Natural killer cell treated with Interleukin-12 subunit alpha and Interleukin-12 subunit beta and Interleukin-15 and Interleukin-18, amount 100 ng/mL, for 72 hours (primary cell): ENCODE data around the gene C14orf180. TPM values are rescaled to one million over a fixed set of nuclear protein-coding genes. Genes with fewer than 3 reads are reported as not detected.

ENCODE experiments used
- ATAC-seq, 2 donors: fragments of 150-1000 bp; cut with Tn5 transposase in 1 of 2; sonication (Bioruptor Pico), chemical (Tn5 transposase) in 1 of 2; 2 replicates each; pipeline ENCODE4 v1.10.0; 2021
- DNase-seq: peaks from one replicate; pipeline ENCODE4 v3.0.0; 2022; ENCODE audit warnings: low spot score
- H3K27ac Mint-ChIP-seq, 2 donors: 1 replicate in 1 of 2; 2 replicates in 1 of 2; pipeline ENCODE4 v1.8.0; 2022; ENCODE audit warnings: mixed read lengths in 2 of 2, mild to moderate bottlenecking in 1 of 2, moderate library complexity in 1 of 2
- H3K27me3 Mint-ChIP-seq, 2 donors: 1 replicate in 1 of 2; 2 replicates in 1 of 2; pipeline ENCODE4 v1.8.0; 2022; ENCODE audit warnings: mixed read lengths in 2 of 2
- H3K36me3 Mint-ChIP-seq: one replicate; pipeline ENCODE4 v1.8.0; 2022; ENCODE audit warnings: mixed read lengths
- H3K4me1 Mint-ChIP-seq, 2 donors: 1 replicate in 1 of 2; 2 replicates in 1 of 2; pipeline ENCODE4 v1.8.0; 2022; ENCODE audit warnings: low read depth in 2 of 2, mixed read lengths in 2 of 2, mild to moderate bottlenecking in 1 of 2
- H3K4me3 Mint-ChIP-seq: one replicate; pipeline ENCODE4 v1.8.0; 2022; ENCODE audit warnings: mixed read lengths
- H3K9me3 Mint-ChIP-seq: 2 replicates; pipeline ENCODE4 v1.8.0; 2022; ENCODE audit warnings: mixed read lengths
- total RNA-seq, 2 donors: library from RNA; stranded (reverse); gene quantifications; one replicate each; pipeline ENCODE4 v1.2.3, GENCODE V29; 2022

The C14orf180 gene
- total RNA-seq, 2 donors from 2014 or later: not detected

DNA sequence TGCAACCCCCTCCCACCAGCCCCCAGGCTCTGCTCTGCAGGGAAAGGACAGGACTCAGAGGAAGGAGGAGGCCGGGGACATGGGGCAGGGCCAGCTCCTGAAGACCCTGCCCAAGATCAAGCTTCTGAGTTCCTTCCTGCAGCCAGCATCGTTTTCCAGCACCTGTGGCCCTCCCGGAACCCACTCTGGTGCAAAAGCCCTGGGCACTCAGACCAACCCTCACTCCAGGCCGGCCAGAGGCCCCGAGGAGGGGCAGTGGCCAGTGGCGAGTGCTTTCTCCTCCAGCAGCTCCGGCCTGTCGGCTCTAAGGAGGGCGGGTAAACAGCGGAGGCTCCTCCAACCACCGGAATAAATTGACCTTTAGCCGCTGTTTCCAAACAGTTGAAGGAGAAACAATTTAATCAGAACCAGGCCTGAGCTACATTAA lies 14.2 kb downstream of the C14orf180 start:
- no peaks in the 10 kb centered on the region for H3K9me3 Mint-ChIP-seq
- H3K27ac Mint-ChIP-seq: no peak overlapping the region
- no peak for DNase-seq
- H3K36me3 Mint-ChIP-seq: no peaks in the 10 kb centered on the region
- H3K4me1 Mint-ChIP-seq: peaks cover 5 to 6% of the 10 kb centered on the region in 2 donors
- H3K4me3 Mint-ChIP-seq: no peak overlapping the region
- peaks cover 4 to 7% of the 10 kb centered on the region in 2 donors for H3K27me3 Mint-ChIP-seq
- no peak for ATAC-seq

DNA sequence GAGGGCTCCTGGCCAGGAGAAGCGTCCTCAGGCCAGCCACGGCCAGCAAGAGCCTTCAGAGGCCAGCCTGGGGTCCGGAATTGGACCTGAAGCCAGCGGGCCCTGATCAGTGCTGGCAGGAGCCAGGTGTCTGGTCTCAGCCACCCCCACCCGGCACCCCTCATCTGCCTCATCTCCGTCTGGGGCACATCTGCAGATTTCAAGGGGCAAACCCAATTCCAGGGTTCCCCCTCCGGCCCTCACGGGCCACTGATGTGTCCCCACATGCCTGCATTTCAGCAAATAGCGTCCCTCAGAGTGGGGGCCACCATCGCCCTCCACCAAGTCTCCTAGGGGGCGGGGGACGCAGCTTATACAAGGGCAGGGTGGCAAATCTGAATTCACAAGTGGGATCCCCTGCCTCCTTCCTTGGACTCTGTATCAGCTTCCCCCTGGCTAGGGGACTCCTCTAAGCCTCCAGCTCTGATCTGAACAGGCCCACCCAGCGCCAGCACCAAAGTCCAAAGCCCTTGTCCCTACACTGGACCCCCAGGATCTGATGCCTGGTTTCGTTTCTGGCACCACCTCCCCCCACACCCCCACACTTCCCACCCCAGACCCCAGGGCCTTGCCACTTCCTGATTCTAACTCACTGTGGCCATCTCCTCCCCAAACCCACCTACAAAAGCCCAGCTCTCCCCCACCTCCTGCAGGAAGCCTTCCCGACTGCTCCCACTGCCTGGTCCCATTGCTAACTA lies 14.9 kb downstream of the C14orf180 start:
- no peak overlapping the region for H3K27ac Mint-ChIP-seq
- H3K4me1 Mint-ChIP-seq: peaks cover 5 to 6% of the 10 kb centered on the region in 2 donors
- no peak overlapping the region for H3K4me3 Mint-ChIP-seq
- H3K9me3 Mint-ChIP-seq: no peaks in the 10 kb centered on the region
- DNase-seq (no peak), ATAC-seq (no peak)
- H3K36me3 Mint-ChIP-seq: no peaks in the 10 kb centered on the region
- peaks cover 6 to 7% of the 10 kb centered on the region in 2 donors for H3K27me3 Mint-ChIP-seq

DNA sequence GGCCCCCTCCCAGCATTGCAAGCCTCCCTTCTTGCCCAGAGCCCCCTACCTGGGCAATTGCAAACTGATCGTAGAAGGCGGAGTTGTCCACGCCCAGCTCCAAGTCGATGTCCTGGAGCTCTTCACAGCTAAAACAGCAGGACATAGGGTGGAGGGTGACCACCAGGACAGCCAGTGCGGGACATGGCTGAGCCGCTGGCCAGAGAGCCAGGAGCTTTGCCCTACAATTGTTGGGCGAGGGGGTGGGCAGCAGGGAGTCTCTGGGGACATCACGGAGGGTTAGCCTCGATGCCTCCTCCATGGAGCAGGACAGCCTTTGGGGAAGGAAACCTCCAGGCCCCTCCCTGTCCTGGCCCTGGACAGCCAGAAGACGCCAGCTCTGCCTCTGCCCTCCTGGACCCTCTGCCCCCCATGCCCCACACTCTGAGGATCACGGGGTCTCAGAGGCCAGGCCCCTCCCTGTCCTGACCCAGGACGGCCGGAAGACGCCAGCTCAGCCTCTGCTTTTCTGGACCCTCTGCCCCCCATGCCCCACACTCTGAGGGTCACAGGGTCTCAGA lies 15.6 kb downstream of the C14orf180 start:
- Mint-ChIP-seq H3K4me3 (no peak overlapping the region), H3K9me3 (no peaks in the 10 kb centered on the region), H3K27ac (no peak overlapping the region), H3K27me3 (peaks cover 6 to 8% of the 10 kb centered on the region in 2 donors), H3K4me1 (peaks cover 5 to 6% of the 10 kb centered on the region in 2 donors), H3K36me3 (no peaks in the 10 kb centered on the region)
- DNase-seq: no peak
- no peak for ATAC-seq

DNA sequence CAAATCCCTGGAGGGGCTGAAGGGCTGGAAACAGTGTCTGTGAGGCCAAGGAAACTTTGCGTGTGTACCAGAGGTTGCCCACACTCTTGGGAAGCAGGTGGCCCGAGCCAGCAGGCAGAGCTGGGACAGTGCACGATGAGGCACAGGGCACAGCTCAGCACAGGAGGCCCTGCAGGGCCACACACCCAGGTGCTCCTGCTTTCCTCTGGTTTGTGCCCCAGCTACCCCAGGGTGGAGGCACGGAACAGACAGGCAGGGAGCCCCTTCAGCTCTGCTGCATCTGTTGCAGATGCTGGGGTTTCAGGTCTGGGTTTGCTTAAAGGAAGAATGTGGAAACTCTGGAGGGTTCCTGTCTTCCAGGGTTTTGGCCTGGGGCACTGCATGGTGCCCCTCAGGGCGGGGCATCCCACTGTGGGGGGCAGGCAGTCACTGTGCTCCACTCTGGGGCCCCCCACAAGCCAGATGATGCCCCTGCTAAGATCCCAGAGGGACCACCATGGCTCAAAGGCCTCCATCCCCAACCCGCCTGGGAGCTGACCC lies 16.4 kb downstream of the C14orf180 start:
- H3K4me1 Mint-ChIP-seq: peaks cover 5 to 6% of the 10 kb centered on the region in 2 donors
- H3K27ac Mint-ChIP-seq: no peak overlapping the region
- H3K4me3 Mint-ChIP-seq: no peak overlapping the region
- DNase-seq: no peak
- peaks cover 8 to 14% of the 10 kb centered on the region in 2 donors for H3K27me3 Mint-ChIP-seq
- no peak for ATAC-seq
- no peaks in the 10 kb centered on the region for H3K9me3 Mint-ChIP-seq
- H3K36me3 Mint-ChIP-seq: no peaks in the 10 kb centered on the region

DNA sequence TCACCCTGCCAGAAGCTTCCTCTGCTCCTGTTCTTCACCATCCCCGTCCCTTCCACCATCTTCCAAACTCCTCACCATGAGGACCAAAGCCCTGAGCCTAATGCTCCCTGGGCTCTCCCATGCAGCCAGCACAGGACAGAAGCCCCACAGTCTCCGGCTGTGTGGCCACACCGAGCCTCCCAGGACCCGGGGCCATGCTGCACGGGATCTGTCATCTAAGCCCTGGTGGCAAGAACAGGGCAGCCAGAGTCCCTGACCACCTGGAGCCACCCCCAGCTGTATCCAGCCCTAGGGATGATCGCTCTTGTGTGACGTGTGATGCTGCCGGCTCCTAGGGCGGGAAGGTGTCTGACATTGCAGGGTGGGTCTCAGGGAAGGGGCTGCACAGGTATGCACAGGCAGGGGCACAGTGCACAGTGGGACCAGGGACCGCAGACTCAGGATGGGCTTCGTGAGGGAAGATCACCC lies 16.9 kb downstream of the C14orf180 start:
- no peak overlapping the region for H3K4me3 Mint-ChIP-seq
- ATAC-seq (no peak), DNase-seq (no peak)
- peaks cover 8 to 14% of the 10 kb centered on the region in 2 donors for H3K27me3 Mint-ChIP-seq
- H3K9me3 Mint-ChIP-seq: no peaks in the 10 kb centered on the region
- H3K4me1 Mint-ChIP-seq: peaks cover 5 to 6% of the 10 kb centered on the region in 2 donors
- H3K27ac Mint-ChIP-seq: no peak overlapping the region
- H3K36me3 Mint-ChIP-seq: no peaks in the 10 kb centered on the region

DNA sequence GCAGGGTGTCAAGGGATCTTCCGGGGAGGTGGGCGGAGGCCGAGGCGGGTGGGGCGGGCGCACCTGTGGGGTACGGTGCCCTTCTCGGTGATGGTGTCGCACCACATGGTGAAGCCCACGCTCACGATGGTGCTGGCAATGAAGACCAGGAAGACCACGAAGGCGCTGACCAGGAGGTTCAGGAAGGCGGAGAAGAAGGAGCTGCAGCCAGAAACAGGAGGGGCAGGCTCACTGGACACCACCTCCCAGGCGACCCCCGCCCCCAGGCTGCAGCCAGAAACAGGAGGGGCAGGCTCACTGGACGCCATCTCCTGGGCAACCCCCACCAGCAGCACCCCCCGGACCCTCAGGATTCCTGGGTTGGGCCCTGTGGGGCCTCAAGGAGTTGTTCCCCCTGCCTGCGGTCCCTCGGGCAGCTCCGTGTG lies 17.4 kb downstream of the C14orf180 start:
- peaks cover 8 to 14% of the 10 kb centered on the region in 2 donors for H3K27me3 Mint-ChIP-seq
- no peaks in the 10 kb centered on the region for H3K9me3 Mint-ChIP-seq
- no peak overlapping the region for H3K4me3 Mint-ChIP-seq
- H3K27ac Mint-ChIP-seq: no peak overlapping the region
- ATAC-seq (no peak), DNase-seq (no peak)
- no peaks in the 10 kb centered on the region for H3K36me3 Mint-ChIP-seq
- H3K4me1 Mint-ChIP-seq: peaks cover 5% of the 10 kb centered on the region in 2 donors

DNA sequence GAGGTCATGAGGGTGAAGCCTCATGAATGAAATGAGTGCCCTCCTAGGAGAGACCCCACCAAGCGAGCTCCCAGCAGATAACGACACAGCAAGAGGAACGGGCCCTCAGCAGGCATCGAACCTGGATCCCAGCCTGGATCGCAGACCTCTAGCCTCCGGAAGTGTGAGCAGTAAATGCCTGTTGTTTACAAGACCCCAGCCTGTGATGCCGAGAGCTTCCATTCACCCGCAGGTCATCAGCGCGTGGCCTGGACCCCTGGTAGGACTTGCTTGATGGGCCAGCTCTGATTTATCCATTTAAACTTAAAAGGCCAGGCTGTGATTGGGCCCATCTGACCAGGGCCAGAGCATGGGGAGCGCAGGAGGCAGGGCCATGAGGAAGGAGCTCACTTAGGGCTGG lies 18.0 kb downstream of the C14orf180 start:
- DNase-seq (no peak), ATAC-seq (no peak)
- Mint-ChIP-seq H3K27me3 (peaks cover 7% of the 10 kb centered on the region in 2 donors), H3K9me3 (no peaks in the 10 kb centered on the region), H3K36me3 (no peaks in the 10 kb centered on the region), H3K4me3 (no peak overlapping the region), H3K27ac (no peak overlapping the region), H3K4me1 (no peaks in the 10 kb centered on the region)

DNA sequence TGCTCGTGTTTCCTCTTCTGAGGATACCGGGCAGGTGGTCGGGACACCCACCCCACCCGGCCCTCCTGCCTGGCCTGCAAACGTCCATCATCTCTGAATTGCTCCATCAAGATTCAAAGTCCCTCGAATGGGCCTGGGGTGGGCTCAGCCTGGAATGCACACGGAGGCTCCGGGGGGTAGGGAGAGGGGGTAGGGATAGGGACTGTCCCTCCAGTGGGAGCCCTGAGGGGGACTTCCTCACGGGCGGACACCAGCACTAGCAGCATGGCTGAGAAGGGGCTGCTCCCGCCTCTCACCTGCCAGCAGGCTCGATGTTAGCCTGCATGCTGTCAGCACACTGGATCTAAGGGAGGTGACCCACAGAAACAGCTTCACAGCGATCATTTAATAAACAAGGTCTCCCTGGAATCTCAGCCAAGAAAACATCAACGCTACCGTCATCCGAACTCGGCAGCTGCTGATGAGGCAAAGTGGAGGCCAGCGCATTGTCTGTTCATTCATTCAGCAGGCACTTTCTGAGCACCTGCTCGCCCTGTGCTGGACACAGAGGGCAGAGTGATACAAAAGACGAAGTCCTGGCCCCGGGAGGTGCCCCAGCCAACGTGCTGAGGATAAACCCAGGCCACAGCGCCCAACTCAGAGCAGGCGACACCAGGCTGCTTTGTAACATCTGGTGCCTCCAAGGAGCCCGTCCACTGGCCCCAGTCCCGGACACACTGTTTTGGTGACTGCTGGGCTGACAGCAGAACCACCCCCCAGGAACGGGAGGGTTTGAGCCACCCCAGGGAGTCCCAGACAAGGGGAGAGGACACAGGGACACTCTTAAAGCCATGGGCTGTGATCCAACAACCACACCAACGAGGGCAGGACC lies 18.7 kb downstream of the C14orf180 start:
- Mint-ChIP-seq H3K4me1 (no peaks in the 10 kb centered on the region), H3K27me3 (peaks cover 7 to 9% of the 10 kb centered on the region in 2 donors), H3K4me3 (no peak overlapping the region), H3K36me3 (no peaks in the 10 kb centered on the region), H3K27ac (no peak overlapping the region), H3K9me3 (no peaks in the 10 kb centered on the region)
- ATAC-seq (no peak), DNase-seq (no peak)

DNA sequence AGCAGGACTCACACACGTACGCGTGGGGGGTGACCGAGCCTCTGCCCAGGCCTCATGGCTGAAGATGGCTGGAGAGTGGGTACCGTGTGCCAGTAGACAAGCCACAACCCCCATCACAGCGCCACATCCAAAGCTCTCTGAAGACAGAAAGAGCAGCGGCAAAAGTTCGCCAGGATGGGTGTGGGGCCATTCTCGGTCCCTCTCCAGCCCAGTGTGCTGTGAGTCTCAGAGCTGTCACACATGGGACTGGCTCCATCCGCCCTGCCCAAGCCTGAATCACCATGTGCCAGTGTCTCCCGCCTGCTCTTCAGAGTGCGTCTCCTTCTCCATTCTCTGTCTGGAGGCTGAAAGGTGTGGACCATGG lies 19.3 kb downstream of the C14orf180 start:
- Mint-ChIP-seq H3K9me3 (no peaks in the 10 kb centered on the region), H3K27ac (no peak overlapping the region), H3K27me3 (peaks cover 7 to 10% of the 10 kb centered on the region in 2 donors), H3K36me3 (no peaks in the 10 kb centered on the region), H3K4me1 (peaks cover 0 to under 1% of the 10 kb centered on the region in 2 donors), H3K4me3 (no peak overlapping the region)
- DNase-seq (peak; percentile 51), ATAC-seq (no peak)

DNA sequence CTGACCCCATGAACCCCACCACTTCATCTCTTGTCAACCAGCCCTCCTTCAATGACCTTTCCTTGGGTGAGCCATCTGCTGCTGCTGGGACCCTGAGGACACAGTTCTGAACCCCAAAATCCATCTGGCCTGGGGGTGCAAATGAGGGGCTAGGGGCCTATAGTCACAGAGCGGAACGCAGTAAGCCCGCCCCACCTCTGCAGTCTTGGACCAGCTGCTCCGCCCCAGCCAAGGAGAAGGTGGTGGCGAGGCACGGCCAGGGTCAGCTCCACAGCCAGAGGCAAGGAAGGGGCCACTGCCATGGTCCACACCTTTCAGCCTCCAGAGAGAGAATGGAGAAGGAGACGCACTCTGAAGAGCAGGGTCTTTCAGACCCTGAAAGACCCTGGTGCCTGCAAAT lies 19.9 kb downstream of the C14orf180 start:
- Mint-ChIP-seq H3K27me3 (peaks cover 7 to 13% of the 10 kb centered on the region in 2 donors), H3K4me1 (peaks cover 0 to 2% of the 10 kb centered on the region in 2 donors), H3K9me3 (no peaks in the 10 kb centered on the region), H3K36me3 (no peaks in the 10 kb centered on the region), H3K4me3 (no peak overlapping the region), H3K27ac (no peak overlapping the region)
- no peak for ATAC-seq
- DNase-seq: peak; percentile 18

DNA sequence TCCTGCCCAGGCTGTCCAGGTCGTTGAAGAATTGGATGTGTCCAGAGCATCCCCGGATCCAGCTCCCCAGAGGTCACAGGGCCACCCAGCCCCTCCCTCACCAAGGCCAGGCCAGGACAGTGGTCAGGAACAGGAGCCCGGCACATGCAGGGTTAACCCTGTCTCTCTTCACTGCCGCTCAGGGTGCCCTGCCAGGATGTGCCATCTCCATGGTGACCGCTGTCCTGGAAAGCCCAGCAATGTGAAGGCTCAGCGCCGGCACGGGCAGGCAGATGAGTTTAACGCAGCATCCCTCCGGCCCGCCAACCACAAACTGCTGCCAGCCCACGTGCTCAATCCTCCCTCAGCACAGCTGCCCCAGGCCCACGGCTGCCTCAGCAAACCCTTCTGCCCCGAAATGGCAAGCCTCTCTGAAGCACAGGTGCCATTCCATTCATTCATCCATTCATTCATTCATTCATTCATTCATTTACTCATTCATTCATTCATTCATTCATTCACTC lies 20.6 kb downstream of the C14orf180 start:
- no peak overlapping the region for H3K4me3 Mint-ChIP-seq
- peaks cover 0 to 2% of the 10 kb centered on the region in 2 donors for H3K4me1 Mint-ChIP-seq
- H3K36me3 Mint-ChIP-seq: no peaks in the 10 kb centered on the region
- no peaks in the 10 kb centered on the region for H3K9me3 Mint-ChIP-seq
- no peak for ATAC-seq
- peak; percentile 20 for DNase-seq
- H3K27me3 Mint-ChIP-seq: peaks cover 9 to 18% of the 10 kb centered on the region in 2 donors
- no peak overlapping the region for H3K27ac Mint-ChIP-seq

DNA sequence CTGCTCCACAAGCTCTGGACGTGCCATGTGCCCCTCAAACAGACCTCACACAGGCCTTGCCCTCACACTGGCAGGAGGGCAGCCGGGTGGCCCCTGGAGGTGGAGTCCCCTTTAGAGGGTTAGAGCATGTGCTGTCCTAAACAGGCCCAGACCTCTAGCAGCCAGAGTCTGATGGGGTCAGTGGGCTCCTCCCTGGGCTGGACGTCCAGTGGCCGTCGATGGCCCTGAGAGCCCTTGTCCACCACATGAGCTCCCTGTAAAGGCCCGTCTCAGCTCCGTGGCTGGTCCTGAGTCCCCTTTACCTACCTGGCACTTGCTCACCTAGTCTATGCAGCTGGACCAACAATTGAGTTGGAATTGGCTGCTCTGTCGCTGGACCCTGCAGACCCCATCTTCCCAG lies 21.2 kb downstream of the C14orf180 start:
- ATAC-seq (no peak), DNase-seq (peak; percentile 20)
- no peaks in the 10 kb centered on the region for H3K36me3 Mint-ChIP-seq
- no peaks in the 10 kb centered on the region for H3K9me3 Mint-ChIP-seq
- peaks cover 15 to 22% of the 10 kb centered on the region in 2 donors for H3K27me3 Mint-ChIP-seq
- H3K27ac Mint-ChIP-seq: no peak overlapping the region
- H3K4me1 Mint-ChIP-seq: peaks cover 0 to 2% of the 10 kb centered on the region in 2 donors
- no peak overlapping the region for H3K4me3 Mint-ChIP-seq

DNA sequence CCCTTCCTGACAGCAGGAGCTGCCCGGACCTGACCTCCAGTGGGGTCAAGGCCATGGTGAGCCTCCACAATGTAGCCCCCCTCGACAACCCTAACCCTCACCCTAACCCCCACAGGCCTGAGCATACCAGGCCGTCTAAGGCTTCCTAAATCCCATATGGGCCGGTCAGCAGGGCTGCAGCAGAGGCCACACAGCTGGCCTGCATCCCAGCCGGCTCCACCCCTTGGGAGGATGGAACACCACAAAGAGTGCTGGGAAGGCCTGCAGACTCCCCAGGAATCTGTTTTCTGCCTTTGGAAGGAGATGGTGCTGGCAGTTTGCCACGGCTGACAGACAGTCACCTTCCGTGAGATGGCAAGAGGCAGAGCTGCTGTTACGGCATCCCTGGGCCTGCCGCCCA lies 22.2 kb downstream of the C14orf180 start:
- Mint-ChIP-seq H3K4me1 (peaks cover 0 to 2% of the 10 kb centered on the region in 2 donors), H3K36me3 (no peaks in the 10 kb centered on the region), H3K4me3 (no peak overlapping the region), H3K27ac (no peak overlapping the region), H3K9me3 (no peaks in the 10 kb centered on the region), H3K27me3 (peaks cover 21 to 26% of the 10 kb centered on the region in 2 donors)
- DNase-seq (peak; percentile 37), ATAC-seq (no peak)
